Middle frontal gyrus (tissue), 1 donor: ENCODE measurements around the gene COL4A2.

Experiments
- DNase-seq: peaks from one replicate; pipeline ENCODE4 v3.0.0-alpha.2; 2015; ENCODE audit warnings: low spot score; ENCODE audit errors: extremely low spot score

COL4A2 gene

GRCh38 chr13:110435331-110435730 is 128.2 kb downstream of the COL4A2 start:
- no peak for DNase-seq

- DNase-seq: no peak
Measured at GRCh38 chr13:110436276-110436675, 129.2 kb downstream of the COL4A2 start.

DNA sequence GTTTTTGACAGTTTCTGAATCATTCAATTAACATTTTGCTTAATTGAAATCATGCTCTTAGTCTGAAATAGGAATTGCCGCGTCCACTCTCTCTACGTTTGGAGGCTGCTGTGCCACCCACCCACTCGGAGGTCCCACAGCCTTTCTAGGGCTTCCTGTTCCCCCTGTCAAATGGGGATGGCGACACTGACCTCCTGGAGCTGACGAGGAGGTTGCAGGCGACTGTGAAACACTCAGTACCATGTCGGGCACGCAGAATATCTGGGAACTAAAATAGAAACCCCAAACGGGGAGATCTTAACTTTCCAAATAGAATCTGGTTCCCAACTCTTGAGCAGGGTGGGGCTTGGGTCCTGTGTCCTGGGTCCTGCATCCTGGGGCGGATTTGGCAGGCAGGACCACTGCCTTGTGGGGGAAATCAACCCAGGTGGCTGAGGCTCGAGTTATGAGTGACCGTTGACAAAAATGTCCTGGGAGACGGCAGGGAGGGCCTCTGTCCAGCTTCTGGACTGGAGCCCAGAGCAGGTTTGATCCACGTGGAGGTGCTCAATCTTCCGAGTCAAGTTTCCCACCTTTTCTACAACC is 129.8 kb downstream of the COL4A2 start:
- no peak for DNase-seq

DNA sequence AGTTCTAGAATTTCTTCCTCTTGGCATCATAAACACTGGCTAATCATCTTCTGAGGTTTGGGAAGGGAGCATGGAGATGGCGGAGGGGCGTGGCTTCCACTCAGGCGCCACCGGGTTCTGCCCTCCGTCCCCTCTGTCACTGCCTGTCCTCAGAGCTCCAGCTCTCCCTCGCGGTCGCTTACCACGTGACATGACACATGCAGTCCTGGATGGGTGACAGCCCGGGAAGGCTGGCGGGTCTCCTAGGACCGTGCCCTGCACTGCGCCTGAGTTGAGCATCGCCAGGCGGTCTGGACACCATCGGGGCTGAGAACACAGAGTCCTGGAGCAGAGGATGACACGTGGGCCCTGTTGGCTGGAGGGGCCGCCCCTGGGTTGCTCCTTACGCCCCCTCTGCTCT is 131.1 kb downstream of the COL4A2 start:
- DNase-seq: no peak

DNA sequence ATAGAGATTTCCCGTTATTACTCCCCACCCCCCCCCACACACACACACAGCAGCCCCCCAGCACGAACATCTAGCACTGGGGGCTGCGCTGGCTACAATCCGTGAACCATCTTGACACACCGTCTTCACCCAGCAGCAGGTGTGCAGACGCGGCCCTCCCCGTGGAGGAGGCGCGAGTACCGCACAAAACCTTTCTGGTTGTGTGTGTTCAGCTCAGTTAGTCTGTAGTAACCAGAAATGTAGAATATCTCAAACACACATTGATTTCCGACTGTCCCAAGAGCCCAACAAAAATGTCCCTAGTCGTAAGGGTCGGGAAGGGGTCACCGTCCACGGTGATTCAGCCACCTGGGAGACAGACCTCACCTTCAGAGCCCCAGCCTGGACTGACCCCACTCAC is 131.7 kb downstream of the COL4A2 start:
- no peak for DNase-seq

- no peak for DNase-seq
Measured at GRCh38 chr13:110440946-110441731, 134.1 kb downstream of the COL4A2 start.

GRCh38 chr13:110442930-110443621 is 136.0 kb downstream of the COL4A2 start:
- DNase-seq: no peak

- DNase-seq: no peak
Measured at GRCh38 chr13:110443622-110444225, 136.6 kb downstream of the COL4A2 start.

GRCh38 chr13:110444226-110444653 is 137.2 kb downstream of the COL4A2 start:
- no peak for DNase-seq

DNA sequence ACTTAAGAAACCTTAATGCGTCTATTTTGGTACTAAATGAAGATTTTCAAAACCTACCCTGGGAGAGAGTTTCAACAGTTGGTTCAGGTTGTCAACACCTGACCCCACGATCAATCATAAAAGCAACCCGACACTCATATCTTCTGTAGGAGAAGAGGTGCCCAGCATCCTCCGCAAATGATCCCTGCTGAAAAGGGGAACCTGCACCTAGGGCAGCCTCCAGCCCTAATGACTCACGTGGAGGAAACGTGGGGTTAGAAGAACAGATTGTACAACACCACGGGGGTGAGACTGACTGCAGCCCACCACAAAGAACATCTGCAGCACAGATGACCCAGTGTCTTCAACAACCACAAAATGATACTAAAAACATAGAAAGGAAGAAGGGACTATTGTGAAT is 138.1 kb downstream of the COL4A2 start:
- DNase-seq: no peak

GRCh38 chr13:110445722-110446574 is 138.9 kb downstream of the COL4A2 start:
- DNase-seq: no peak

- DNase-seq: no peak
Measured at GRCh38 chr13:110446575-110446890, 139.4 kb downstream of the COL4A2 start.

GRCh38 chr13:110447058-110447511 is 140.0 kb downstream of the COL4A2 start:
- DNase-seq: no peak

DNA sequence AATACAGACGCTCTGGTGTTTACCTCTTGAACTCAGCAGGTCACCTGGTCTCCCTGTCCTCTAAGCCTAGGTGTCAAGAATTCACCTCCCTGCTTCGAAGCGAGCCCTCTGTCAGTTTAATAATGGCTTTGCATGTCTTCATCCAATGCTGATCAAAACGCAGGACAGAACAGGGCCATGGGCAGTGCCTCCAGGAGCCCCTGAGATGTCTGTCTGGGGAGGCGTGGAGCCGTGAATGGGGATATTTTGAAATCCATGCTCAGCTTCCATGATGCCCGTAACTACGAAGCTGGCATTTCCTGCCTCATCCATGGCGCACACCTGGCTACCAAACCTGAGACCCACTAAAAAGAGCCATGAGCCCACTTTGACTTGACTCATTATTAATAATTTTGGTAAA is 140.7 kb downstream of the COL4A2 start:
- DNase-seq: no peak

DNA sequence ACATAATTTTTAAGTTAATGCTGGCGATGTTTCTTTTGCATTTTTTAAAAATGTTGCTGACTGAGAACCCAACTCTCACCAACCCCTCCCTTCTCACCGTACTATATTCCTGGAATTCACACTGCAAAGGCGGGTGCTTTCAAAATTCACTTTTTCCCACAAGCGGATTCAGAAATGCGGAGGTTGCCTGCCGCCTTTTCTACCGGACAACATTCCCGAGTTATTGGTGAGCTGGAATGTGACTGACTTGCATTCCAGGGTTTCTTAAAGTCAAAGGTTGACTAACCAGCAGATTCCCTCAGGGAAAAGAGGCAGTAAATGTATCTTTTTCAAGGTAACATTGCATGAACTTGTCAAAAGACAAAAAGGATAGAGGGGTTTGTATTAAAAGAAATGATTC is 141.1 kb downstream of the COL4A2 start:
- no peak for DNase-seq

- no peak for DNase-seq
Measured at GRCh38 chr13:110448677-110449076, 141.6 kb downstream of the COL4A2 start.

DNA sequence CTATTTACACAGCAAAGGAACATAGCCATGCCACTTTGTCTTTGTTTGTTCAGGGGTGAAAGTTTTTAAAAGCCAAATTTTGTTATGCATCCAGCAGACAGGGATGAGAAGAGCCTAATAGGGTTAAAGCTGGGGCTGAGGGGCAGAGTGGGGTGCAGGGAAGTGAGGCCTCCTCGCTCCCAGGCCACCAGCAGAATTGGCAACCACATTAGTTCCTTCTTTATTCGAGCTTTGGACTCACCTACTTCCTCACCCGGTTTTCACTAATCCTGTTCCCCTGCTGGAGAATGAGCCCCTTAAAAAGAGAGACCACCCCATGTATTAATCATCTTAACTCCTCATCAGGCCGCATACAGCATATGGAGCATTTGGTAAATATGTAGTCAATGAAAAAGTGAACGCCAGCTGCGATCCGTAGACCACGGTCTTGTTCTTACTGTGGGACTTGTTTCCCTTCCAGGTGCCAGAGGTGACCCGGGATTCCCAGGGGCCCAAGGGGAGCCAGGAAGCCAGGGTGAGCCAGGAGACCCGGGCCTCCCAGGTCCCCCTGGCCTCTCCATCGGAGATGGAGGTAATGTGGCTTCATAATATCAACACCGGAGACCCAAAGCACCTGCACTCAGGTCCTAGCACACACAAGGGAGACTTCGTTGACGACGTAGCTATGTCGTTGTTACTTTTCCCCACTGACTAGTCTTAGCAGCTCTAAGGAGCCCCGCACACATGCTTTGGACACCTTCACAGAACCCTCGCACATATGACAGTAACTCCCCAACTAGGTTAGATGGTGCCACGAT is 142.3 kb downstream of the COL4A2 start:
- no peak for DNase-seq

DNA sequence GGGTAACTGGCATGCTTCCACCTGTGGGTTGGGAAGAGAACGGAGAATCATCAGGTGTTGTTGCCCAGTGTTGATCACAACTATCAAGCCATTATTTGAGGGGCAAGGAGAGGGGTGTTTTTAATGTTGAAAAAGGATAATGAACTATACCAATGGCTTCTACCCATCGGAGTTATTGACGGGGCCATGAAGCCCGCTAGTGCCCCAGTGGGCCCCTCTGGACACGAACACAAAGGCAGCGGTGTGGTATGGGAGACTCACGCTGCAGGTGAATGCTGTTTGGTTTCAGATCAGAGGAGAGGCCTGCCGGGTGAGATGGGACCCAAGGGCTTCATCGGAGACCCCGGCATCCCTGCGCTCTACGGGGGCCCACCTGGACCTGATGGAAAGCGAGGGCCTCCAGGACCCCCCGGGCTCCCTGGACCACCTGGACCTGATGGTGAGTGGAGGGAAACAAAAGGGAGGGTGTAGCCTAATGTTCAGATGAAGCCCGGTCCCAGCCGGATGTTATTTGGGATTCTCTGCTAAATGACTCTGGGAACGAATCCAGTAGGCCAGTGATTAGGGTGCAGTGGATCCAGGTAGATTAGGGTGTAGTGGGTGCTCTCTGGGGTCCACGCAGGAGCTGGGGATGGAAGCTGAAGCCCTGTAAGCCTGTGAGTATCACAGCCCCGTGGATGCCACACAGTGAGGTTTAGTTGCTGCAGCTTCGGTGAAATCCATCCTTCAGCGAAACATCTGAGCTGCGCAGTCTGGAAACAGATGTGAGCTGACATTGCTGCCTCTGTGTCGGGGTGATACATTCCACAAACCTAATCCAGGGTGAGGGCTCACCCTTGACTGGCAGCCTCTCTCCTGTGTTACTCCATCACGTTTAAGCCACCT is 143.2 kb downstream of the COL4A2 start:
- no peak for DNase-seq

GRCh38 chr13:110450941-110451730 is 144.1 kb downstream of the COL4A2 start:
- DNase-seq: no peak
